Measurements from ENCODE around the gene NFE2L1.
"Not testable (repeated sequence)": the region's sequence is repeated elsewhere in the genome, so short reads cannot be mapped to it uniquely, and the experiment has no call there.

NFE2L1 gene

GRCh38 chr17:48072811-48073210 lies 24.7 kb downstream of the NFE2L1 start:
- not testable (repeated sequence) for DNase-seq

DNA sequence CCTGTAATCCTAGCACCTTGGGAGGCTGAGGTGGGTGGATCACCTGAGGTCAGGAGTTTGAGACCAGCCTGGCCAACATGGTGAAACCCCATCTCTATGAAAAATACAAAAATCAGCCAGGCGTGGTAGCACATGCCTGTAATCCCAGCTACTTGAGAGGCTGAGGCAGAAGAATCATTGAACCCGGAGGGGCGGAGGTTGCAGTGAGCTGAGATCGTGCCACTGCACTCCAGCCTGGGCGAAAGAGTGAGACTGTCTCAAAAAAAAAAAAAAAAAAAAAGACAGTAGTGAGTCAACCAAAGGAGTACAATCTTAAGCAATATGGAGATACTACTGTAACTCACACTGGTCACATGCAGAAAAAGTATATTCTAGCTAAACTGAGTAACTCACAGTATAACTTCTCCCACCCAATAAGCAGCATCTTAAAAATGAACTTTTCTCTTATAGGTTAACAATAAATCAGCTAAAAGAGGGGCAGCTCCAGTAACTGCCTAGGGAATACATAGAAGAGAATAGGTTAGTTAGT lies 25.5 kb downstream of the NFE2L1 start:
- DNase-seq: not testable (repeated sequence)

DNA sequence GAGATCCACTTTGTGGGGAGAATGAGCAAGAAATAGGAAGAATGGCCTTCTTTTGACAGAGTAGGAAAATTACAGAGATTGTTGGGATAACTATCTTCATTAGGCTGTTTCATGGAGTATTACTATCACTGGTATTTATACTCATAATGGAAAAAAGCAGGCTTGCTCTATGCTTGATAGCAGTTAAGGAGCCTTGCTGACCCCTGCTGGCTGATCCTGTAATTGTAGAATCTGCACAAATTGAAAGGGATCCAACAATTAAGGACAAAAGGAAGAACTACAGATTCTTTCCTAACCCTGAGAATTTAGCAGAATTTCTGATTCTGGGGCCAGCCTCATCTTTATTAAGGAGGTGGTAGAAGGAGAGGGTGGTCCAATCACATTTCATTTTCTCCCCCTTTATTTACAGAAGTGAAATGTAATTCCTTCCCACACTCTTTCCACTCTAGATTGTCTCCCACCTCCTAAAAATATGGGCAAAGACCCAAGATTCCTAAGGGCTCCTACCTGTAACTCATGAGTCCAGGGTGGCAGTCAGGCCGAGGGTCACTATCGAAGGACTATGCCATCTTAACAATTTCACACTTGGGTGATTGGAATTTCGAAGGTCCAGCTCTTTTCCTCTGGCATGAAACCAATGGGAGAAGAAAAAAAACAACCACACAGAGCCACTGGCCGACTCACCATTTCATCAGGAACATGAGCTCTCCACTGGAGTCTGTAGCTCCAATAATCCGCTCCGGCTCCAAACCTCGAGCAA lies 26.3 kb downstream of the NFE2L1 start:
- DNase-seq: peak; percentile 75 to 78

- not testable (repeated sequence) for DNase-seq
These were observed 29.0 kb downstream of the NFE2L1 start for GRCh38 chr17:48077152-48077551.

GRCh38 chr17:48081858-48082257 lies 33.7 kb downstream of the NFE2L1 start:
- DNase-seq: no peak

- no peak for DNase-seq
These were observed 36.8 kb downstream of the NFE2L1 start for GRCh38 chr17:48084932-48085331.

GRCh38 chr17:48093341-48094045 lies 45.3 kb downstream of the NFE2L1 start:
- DNase-seq: no peak

GRCh38 chr17:48095611-48096010 lies 47.5 kb downstream of the NFE2L1 start:
- DNase-seq: no peak

DNA sequence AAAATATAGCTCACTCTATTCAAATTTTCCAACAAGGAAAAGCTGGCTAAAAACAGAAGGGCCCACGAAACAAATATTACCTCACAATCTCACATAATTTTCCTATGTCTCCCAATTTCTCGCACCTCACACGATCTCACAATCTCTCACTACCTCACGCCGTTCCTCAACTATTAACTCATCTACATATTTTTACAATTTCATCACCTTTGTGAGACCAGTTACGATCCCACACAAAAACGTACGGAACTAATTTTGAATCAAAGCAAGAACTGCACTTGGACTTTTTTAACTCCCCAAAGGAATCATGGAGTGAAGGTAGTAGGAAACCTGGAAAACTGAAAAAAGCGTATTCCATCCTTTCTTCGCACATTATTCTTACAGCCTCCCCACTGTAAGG lies 52.0 kb downstream of the NFE2L1 start:
- DNase-seq: no peak

GRCh38 chr17:48100591-48101011 lies 52.4 kb downstream of the NFE2L1 start:
- no peak for DNase-seq

DNA sequence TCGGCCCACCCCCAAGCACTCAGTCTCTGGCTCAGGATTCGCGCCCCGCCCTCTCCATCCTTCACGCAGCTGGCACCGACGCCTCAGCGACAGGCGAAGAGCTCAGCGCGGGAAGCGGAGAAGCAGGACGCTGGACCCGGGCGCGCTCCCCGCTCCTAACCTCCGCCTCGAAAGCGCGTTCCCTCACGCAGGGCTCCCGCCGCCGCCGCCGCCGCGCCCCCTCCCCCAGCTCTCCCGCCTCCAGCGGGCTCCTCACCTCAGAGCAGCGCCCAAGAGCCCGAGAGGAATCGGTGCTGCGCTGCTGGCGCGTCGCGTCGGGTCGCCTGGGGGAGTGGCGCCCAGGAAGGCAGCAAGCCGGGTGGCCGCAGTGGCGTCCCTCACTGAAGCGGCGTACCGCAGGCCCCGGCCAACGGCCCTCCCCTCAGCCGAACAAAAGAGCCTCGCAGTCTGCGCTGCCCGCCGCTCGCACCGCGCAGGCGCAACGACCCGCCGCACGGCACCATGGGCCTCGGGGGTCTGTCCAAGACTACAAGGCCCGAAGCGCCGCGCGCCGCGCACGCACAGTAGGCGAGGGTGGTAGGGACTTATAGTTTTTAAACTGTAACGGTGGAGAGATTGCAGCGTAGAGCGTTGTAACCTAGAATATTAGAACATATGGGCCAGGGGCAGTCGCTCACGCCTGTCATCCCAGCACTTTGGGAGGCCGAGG lies 53.0 kb downstream of the NFE2L1 start, which contains the start of gene CBX1:
TSS of gene CBX1 (minus strand) at position 467 of the 709 bp plus-strand sequence. CDS start 24,474 bp downstream, outside the sequence.
- peak; percentile 89 to 90 for DNase-seq

- no peak for DNase-seq
These were observed 54.0 kb downstream of the NFE2L1 start for GRCh38 chr17:48102043-48102750.

- DNase-seq: no peak
These were observed 54.9 kb downstream of the NFE2L1 start for GRCh38 chr17:48102798-48103715.

- no peak for DNase-seq
These were observed 56.3 kb downstream of the NFE2L1 start for GRCh38 chr17:48104440-48104839.

GRCh38 chr17:48106802-48107136 lies 58.6 kb downstream of the NFE2L1 start:
- DNase-seq: no peak

DNA sequence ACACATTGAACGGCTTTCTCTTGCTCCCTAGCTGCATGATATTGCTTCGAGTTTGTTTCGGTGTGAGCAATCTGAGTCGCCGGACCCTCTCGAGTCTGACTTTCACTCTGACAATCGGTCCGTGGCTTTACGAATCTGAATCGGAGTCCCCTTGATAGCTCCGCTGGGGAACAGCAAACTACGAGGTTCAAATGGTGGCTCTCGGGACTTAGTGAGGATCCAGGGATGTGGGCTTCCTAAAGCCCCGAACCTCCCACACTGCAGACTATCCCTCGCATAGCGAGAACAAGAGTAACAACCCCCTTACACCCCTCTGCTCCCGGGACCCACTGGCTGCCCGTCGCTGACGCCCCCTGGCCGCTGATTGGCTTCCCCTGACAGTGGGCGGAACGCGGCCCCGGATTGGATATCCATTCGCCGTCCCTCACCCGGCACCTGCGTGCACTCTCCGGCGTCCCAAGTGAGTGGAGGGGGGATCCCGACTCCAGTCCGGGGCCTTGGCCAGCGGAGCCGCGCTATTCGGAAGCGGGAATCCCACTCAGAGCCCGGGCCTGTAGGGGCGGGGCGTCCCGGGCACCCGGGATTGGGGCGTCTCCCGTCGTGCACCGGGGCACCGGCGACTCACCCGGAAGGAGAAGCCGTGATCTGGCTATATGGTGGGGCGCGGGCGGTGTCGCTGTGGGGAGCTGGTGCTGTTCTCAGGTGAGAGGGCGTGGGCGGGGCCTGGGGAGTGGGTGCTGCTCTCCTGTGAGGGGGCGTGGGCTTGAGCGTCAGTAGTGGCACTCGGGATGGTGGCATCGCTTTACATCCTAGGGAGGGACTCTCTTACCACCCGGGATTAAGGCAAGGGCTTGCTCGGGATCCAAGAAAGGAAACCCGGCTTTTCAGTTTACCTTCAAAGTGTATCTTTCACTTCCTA lies 59.2 kb downstream of the NFE2L1 start, which contains the start of gene SNX11:
TSS of gene SNX11 (plus strand) at position 630 of the 919 bp plus-strand sequence. CDS start 4,278 bp downstream, outside the sequence.
- peak; percentile 97 to 98 for DNase-seq

DNA sequence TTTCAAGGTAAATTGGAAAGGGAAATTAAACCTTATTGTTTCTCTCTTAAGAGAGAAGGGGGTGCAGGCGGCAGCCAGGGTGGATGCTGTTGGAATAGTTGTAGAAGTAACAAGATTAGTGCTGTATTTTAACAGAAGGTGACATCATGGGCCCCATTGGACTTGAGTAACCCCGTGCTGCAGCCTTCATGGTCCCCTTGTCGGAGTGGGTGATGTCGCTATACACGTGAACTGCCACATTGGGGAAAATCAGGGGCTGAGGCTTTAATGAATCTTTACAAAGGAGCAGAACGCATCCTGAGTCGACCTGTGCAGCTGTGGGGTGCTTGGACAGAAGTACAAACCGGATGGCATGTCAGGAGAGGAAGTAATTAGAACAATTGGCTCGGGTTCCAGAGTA lies 62.6 kb downstream of the NFE2L1 start:
- no peak for DNase-seq

Measured in activated CD4-positive, alpha-beta T cell treated with anti-CD3 and anti-CD28 coated beads, Interleukin-2, amount 50 U/mL, for 4 hours (primary cell).